GM12874 (cell line): ENCODE data around the gene PCSK4.

Experiments used
- TF ChIP-seq, protein P1 (sequence below): IDR thresholded peaks from 2 replicates; pipeline ENCODE4 v1.5.1; 2011; ENCODE audit warnings: low read depth, mild to moderate bottlenecking, control low read depth, low read length, moderate library complexity; ENCODE audit not compliant: insufficient read depth

PCSK4 gene

DNA sequence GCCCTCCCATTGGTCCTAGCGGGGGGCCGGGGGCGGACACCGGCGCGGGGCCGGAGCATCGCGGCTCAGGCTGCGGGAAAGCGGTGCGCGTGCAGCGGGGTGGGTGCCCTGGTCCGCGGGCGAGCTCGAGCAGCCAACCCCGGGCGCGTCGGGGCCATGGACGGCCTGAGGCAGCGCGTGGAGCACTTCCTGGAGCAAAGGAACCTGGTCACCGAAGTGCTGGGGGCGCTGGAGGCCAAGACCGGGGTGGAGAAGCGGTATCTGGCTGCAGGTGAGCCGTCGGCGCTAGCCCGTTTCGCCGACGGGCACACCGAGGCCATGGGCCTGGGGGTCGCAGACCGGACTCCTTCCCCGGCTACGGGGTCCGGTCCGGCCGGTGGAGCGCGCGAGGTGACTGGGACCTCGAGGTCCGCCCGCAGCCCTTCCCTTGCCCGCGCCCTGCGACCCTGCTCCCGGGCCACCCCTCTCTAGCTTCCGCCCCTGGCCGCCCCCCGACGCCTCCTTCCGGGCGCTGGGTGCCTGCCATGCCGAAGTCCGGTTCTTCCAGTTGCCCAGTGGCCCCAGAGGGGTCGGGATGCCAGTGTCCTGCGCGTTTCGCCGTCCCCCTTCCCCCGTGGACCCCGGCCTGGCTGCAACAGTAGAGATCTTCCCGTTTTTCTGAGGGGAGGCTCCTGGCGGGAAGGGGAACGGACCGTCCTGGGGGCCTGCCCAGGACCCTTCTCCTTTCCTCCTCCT lies 1.1 kb upstream of the PCSK4 start, which contains the start of gene REEP6:
Gene REEP6, plus strand, starts transcription at position 68 of the 735 bp plus-strand sequence. Its CDS starts 89 bp downstream, at position 157.
- TF ChIP-seq, protein P1, sequence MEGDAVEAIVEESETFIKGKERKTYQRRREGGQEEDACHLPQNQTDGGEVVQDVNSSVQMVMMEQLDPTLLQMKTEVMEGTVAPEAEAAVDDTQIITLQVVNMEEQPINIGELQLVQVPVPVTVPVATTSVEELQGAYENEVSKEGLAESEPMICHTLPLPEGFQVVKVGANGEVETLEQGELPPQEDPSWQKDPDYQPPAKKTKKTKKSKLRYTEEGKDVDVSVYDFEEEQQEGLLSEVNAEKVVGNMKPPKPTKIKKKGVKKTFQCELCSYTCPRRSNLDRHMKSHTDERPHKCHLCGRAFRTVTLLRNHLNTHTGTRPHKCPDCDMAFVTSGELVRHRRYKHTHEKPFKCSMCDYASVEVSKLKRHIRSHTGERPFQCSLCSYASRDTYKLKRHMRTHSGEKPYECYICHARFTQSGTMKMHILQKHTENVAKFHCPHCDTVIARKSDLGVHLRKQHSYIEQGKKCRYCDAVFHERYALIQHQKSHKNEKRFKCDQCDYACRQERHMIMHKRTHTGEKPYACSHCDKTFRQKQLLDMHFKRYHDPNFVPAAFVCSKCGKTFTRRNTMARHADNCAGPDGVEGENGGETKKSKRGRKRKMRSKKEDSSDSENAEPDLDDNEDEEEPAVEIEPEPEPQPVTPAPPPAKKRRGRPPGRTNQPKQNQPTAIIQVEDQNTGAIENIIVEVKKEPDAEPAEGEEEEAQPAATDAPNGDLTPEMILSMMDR, result no peak

GRCh38 chr19:1489463-1490310 lies 463 bp downstream of the PCSK4 start:
- TF ChIP-seq, protein P1, result no peak

GRCh38 chr19:1488282-1488601 lies 1.9 kb downstream of the PCSK4 start:
- TF ChIP-seq, protein P1, result no peak

GRCh38 chr19:1487576-1488281 lies 2.4 kb downstream of the PCSK4 start:
- TF ChIP-seq, protein P1, result no peak

- TF ChIP-seq, protein P1, result no peak
These were observed 3.2 kb downstream of the PCSK4 start for GRCh38 chr19:1486720-1487575.

- TF ChIP-seq, protein P1, result no peak
These were observed 6.1 kb downstream of the PCSK4 start for GRCh38 chr19:1483979-1484428.
